ENCODE results near the gene TSHZ1. TPM values are rescaled to one million over a fixed set of nuclear protein-coding genes. Genes with fewer than 3 reads are reported as not detected.

The TSHZ1 gene
- total RNA-seq, 2 donors from 2014 or later, result 8.3 to 11.2 TPM

GRCh38 chr18:75317300-75317699, 106.7 kb downstream of the TSHZ1 start:
- H3K36me3 ChIP-seq (replicated peaks in 1 of 2; ENCODE audit: insufficient read depth in 1 of 2, low read depth in 2 of 2), result no peaks in the 10 kb centered on the region
- H3K4me3 ChIP-seq, result no peak overlapping the region
- intact Hi-C loops (cut with DNase I), result no loop called here
- no peaks in the 10 kb centered on the region for H3K9me3 ChIP-seq
- H3K27ac ChIP-seq, result no peak overlapping the region
- DNase-seq (no peak), ATAC-seq (no peak)
- TF ChIP-seq POLR2A (IDR thresholded peaks at IDR 0.05), result no peak
- no peak for TF ChIP-seq CTCF (IDR thresholded peaks at IDR 0.05)
- H3K4me1 ChIP-seq, result no peaks in the 10 kb centered on the region
- H3K27me3 ChIP-seq, result no peaks in the 10 kb centered on the region
- 88 to 93% methylated on average over 17 of the region's 17 CpGs for WGBS, 2 donors

GRCh38 chr18:75317703-75318102, 107.1 kb downstream of the TSHZ1 start:
- TF ChIP-seq POLR2A (IDR thresholded peaks at IDR 0.05) (no peak), CTCF (IDR thresholded peaks at IDR 0.05) (no peak)
- H3K9me3 ChIP-seq, result no peaks in the 10 kb centered on the region
- no peak for ATAC-seq
- H3K4me1 ChIP-seq, result no peaks in the 10 kb centered on the region
- WGBS, 2 donors, result 85 to 89% methylated on average over 11 of the region's 11 CpGs
- H3K4me3 ChIP-seq, result no peak overlapping the region
- no peak for DNase-seq
- H3K27ac ChIP-seq, result no peak overlapping the region
- no peaks in the 10 kb centered on the region for H3K27me3 ChIP-seq
- H3K36me3 ChIP-seq (replicated peaks in 1 of 2; ENCODE audit: insufficient read depth in 1 of 2, low read depth in 2 of 2), result no peaks in the 10 kb centered on the region
- intact Hi-C loops (cut with DNase I), result no loop called here

- TF ChIP-seq POLR2A (IDR thresholded peaks at IDR 0.05), result no peak
- no peak for TF ChIP-seq CTCF (IDR thresholded peaks at IDR 0.05)
- ATAC-seq (no peak), DNase-seq (no peak)
- Histone ChIP-seq H3K36me3 (replicated peaks in 1 of 2; ENCODE audit: insufficient read depth in 1 of 2, low read depth in 2 of 2) (no peaks in the 10 kb centered on the region), H3K4me1 (no peaks in the 10 kb centered on the region), H3K4me3 (no peak overlapping the region), H3K27me3 (no peaks in the 10 kb centered on the region), H3K27ac (no peak overlapping the region), H3K9me3 (no peaks in the 10 kb centered on the region)
- intact Hi-C loops (cut with DNase I), result no loop called here
- WGBS, 2 donors, result 83 to 86% methylated on average over 9 of the region's 9 CpGs
Observed at GRCh38 chr18:75319905-75320304, 109.3 kb downstream of the TSHZ1 start.

GRCh38 chr18:75320506-75320905, 109.9 kb downstream of the TSHZ1 start:
- no peak for TF ChIP-seq CTCF (IDR thresholded peaks at IDR 0.05)
- TF ChIP-seq POLR2A (IDR thresholded peaks at IDR 0.05), result no peak
- no peaks in the 10 kb centered on the region for H3K27me3 ChIP-seq
- no peaks in the 10 kb centered on the region for H3K4me1 ChIP-seq
- intact Hi-C loops (cut with DNase I), result no loop called here
- no peaks in the 10 kb centered on the region for H3K9me3 ChIP-seq
- no peak overlapping the region for H3K27ac ChIP-seq
- no peak for ATAC-seq
- H3K4me3 ChIP-seq, result no peak overlapping the region
- DNase-seq, result no peak
- WGBS, 2 donors, result 89 to 95% methylated on average over 9 of the region's 9 CpGs
- no peaks in the 10 kb centered on the region for H3K36me3 ChIP-seq (replicated peaks in 1 of 2; ENCODE audit: insufficient read depth in 1 of 2, low read depth in 2 of 2)

- Histone ChIP-seq H3K4me3 (no peak overlapping the region), H3K27ac (no peak overlapping the region), H3K9me3 (no peaks in the 10 kb centered on the region), H3K4me1 (no peaks in the 10 kb centered on the region), H3K36me3 (replicated peaks in 1 of 2; ENCODE audit: insufficient read depth in 1 of 2, low read depth in 2 of 2) (no peaks in the 10 kb centered on the region), H3K27me3 (no peaks in the 10 kb centered on the region)
- ATAC-seq (no peak), DNase-seq (no peak)
- WGBS, 2 donors, result 84 to 86% methylated on average over 5 to 6 of the region's 6 CpGs
- intact Hi-C loops (cut with DNase I), result no loop called here
- TF ChIP-seq POLR2A (IDR thresholded peaks at IDR 0.05) (no peak), CTCF (IDR thresholded peaks at IDR 0.05) (no peak)
Observed at GRCh38 chr18:75321431-75321830, 110.8 kb downstream of the TSHZ1 start.

All from body of pancreas (tissue), 4 donors.